HG03196 (cell line): ENCODE data around the gene SMG6.
"Not testable (repeated sequence)": the region's sequence is repeated elsewhere in the genome, so short reads cannot be mapped to it uniquely, and the experiment has no call there.

Experiments
- ATAC-seq: cut with Tn5 transposase; IDR thresholded peaks from one replicate; pipeline ENCODE4 v1.9.1; 2021; ENCODE audit not compliant: unreplicated experiment

The SMG6 gene

GRCh38 chr17:2309338-2310154 is 6.0 kb upstream of the SMG6 start:
- ATAC-seq: no peak

GRCh38 chr17:2304931-2305330 is 1.3 kb upstream of the SMG6 start:
- no peak for ATAC-seq

- no peak for ATAC-seq
Measured at GRCh38 chr17:2302778-2303203, 794 bp downstream of the SMG6 start.

GRCh38 chr17:2299756-2300155 is 3.8 kb downstream of the SMG6 start:
- ATAC-seq: no peak

- ATAC-seq: no peak
Measured at GRCh38 chr17:2299136-2299535, 4.4 kb downstream of the SMG6 start.

- ATAC-seq: no peak
Measured at GRCh38 chr17:2297023-2297422, 6.6 kb downstream of the SMG6 start.

- no peak for ATAC-seq
Measured at GRCh38 chr17:2295575-2295974, 8.0 kb downstream of the SMG6 start.

GRCh38 chr17:2292100-2292499 is 11.5 kb downstream of the SMG6 start:
- no peak for ATAC-seq

GRCh38 chr17:2289878-2290478 is 13.6 kb downstream of the SMG6 start:
- ATAC-seq: no peak

GRCh38 chr17:2283302-2283701 is 20.3 kb downstream of the SMG6 start:
- no peak for ATAC-seq

GRCh38 chr17:2282297-2282873 is 21.2 kb downstream of the SMG6 start:
- no peak for ATAC-seq

- no peak for ATAC-seq
Measured at GRCh38 chr17:2279707-2280106, 23.9 kb downstream of the SMG6 start.

- no peak for ATAC-seq
Measured at GRCh38 chr17:2277429-2278170, 26.0 kb downstream of the SMG6 start.

GRCh38 chr17:2275722-2276121 is 27.9 kb downstream of the SMG6 start:
- ATAC-seq: no peak

- no peak for ATAC-seq
Measured at GRCh38 chr17:2274414-2274813, 29.2 kb downstream of the SMG6 start.

- no peak for ATAC-seq
Measured at GRCh38 chr17:2271985-2272702, 31.4 kb downstream of the SMG6 start.

- no peak for ATAC-seq
Measured at GRCh38 chr17:2267354-2267753, 36.2 kb downstream of the SMG6 start.

- ATAC-seq: no peak
Measured at GRCh38 chr17:2266865-2267228, 36.7 kb downstream of the SMG6 start.

- ATAC-seq: peak; percentile 65
Measured at GRCh38 chr17:2266045-2266864, 37.3 kb downstream of the SMG6 start.

- ATAC-seq: not testable (repeated sequence)
Measured at GRCh38 chr17:2265166-2265565, 38.4 kb downstream of the SMG6 start.
